NB4 (cell line): ENCODE results near the gene EMC7.
A peak's percentile ranks its signal among the peaks of the same experiment; 100 is the strongest.

Experiments
- DNase-seq: peaks from one replicate; pipeline ENCODE4 v3.0.0; 2010; ENCODE audit warnings: low read depth
- H3K4me3 ChIP-seq: one replicate; pipeline ENCODE4 v1.5.1; 2011; ENCODE audit warnings: mild to moderate bottlenecking, low read depth, low read length, moderate library complexity
- MYC ChIP-seq: IDR thresholded peaks from 2 replicates; pipeline ENCODE4 v1.6.1; 2011; ENCODE audit warnings: low read depth, low read length
- POLR2A ChIP-seq: IDR thresholded peaks from 2 replicates; pipeline ENCODE4 v1.6.1; 2011; ENCODE audit warnings: mild to moderate bottlenecking; ENCODE audit not compliant: insufficient read length; ENCODE audit errors: extremely low read depth
- TF ChIP-seq, protein P1 (sequence below): IDR thresholded peaks from 2 replicates; pipeline ENCODE4 v1.6.1; 2011; ENCODE audit warnings: low read depth, low read length
- TF ChIP-seq, protein P2 (sequence below): IDR thresholded peaks from one replicate; pipeline ENCODE4 v1.5.1; 2012; ENCODE audit warnings: low read depth, low read length

The EMC7 gene

DNA sequence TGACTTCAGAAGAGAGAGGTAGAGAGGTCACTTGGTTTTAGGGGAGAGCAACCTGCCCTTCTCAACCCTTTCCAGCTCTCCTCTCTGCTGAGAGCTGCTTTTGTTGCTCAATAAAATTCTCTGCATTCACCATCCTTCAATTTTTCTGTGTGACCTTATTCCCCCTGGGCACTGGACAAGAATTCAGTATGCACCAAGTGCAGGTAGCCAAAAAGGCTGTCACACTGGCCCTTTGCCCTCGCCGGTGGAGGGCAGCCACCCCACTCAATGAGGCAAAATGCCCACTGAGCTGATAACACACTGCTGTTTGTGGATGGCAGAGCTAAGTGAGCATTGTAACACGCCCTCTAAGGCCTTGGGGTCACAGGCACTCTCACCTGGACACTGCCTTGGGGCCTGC, 13.1 kb upstream of the EMC7 start:
- H3K4me3 ChIP-seq: no peak overlapping the region
- DNase-seq: no peak
- TF ChIP-seq, protein P1, sequence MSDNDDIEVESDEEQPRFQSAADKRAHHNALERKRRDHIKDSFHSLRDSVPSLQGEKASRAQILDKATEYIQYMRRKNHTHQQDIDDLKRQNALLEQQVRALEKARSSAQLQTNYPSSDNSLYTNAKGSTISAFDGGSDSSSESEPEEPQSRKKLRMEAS: no peak
- TF ChIP-seq, protein P2, sequence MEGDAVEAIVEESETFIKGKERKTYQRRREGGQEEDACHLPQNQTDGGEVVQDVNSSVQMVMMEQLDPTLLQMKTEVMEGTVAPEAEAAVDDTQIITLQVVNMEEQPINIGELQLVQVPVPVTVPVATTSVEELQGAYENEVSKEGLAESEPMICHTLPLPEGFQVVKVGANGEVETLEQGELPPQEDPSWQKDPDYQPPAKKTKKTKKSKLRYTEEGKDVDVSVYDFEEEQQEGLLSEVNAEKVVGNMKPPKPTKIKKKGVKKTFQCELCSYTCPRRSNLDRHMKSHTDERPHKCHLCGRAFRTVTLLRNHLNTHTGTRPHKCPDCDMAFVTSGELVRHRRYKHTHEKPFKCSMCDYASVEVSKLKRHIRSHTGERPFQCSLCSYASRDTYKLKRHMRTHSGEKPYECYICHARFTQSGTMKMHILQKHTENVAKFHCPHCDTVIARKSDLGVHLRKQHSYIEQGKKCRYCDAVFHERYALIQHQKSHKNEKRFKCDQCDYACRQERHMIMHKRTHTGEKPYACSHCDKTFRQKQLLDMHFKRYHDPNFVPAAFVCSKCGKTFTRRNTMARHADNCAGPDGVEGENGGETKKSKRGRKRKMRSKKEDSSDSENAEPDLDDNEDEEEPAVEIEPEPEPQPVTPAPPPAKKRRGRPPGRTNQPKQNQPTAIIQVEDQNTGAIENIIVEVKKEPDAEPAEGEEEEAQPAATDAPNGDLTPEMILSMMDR: no peak
- TF ChIP-seq MYC (no peak), POLR2A (no peak)

DNA sequence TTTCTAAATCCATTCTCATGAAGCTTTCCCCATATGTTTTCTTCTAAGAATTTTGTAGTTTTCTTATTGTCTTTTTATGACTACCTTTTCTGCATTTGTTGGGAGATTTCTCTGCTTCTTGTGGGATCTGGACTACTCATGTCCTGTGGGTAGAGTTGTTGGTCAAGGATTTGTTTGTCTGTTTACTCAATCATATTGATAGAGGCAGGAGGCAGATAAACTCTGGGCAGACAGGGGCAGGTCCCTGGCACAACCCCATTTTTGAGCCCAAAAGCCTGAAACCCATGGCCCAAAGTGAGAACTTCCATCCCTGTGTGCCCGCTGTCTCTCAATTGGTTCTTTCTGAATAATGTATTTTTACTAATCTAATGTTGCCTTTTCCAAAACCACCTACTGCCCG, 12.6 kb upstream of the EMC7 start:
- no peak for TF ChIP-seq POLR2A
- TF ChIP-seq, protein P2: no peak
- TF ChIP-seq, protein P1: no peak
- no peak for TF ChIP-seq MYC
- no peak for DNase-seq
- H3K4me3 ChIP-seq: no peak overlapping the region

GRCh38 chr15:34111488-34111887, 9.8 kb upstream of the EMC7 start:
- H3K4me3 ChIP-seq: no peak overlapping the region
- no peak for DNase-seq
- TF ChIP-seq MYC (no peak), POLR2A (no peak)
- TF ChIP-seq, protein P1: no peak
- TF ChIP-seq, protein P2: no peak

DNA sequence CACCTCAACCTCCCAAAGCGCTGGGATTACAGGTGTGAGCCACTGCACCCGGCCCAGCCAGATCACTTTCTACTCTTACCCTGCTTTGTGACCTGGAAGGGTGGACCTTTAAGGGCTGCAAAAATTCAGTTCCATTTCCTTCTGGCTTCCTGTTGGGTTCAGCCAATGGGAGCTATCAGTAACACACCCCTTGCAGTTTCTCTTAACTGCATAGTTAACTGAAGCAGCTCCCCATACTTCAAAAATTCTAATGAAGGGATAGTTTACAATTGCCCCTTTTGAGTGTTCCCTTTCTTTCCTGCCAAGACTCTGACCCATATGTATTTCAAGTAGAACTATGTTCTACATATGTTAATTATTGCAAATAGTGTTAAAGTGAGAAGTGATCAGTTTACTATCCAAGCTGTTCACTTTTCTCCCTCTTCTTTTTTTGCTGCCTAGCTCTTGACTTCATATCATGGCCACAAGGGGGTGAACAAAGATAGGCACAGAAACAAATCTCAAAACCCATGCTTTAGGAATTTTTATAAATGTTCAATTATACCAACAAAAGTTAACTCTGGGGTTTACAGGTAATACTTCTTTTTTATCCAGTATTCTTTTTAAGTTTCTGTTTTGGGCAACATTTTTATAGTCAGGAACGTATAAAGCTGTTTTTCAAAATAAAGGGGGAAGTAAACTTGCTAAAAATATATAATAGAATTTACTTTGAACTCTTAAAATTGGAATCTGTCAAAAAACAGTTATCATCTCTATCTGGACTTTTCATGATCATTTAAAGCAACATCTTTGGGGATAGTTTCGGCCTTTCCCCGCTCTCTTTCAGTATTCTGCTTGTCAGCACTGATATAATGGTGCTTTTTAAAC, 8.4 kb upstream of the EMC7 start:
- H3K4me3 ChIP-seq: no peak overlapping the region
- DNase-seq: peak; percentile 52
- TF ChIP-seq, protein P1: no peak
- TF ChIP-seq, protein P2: peak; percentile 69

DNA sequence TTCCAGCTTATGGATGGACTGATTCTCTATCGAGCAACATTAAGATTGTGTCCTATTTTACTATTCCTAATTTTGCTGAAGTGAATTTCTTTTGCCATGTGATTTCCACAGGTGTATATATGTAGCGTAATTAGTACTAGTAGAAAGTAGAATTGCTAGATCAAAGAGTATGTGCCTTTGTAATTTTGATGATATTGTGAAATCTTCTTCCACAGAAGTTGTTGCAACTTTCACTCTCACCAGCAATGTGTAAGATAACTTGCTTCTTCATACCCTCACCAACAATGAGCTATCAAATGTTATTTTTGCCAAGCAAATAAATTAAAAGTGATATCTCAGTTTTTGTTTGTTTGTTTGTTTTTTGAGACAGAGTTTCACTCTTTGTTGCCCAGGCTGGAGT, 5.7 kb upstream of the EMC7 start:
- DNase-seq: peak; percentile 13
- TF ChIP-seq, protein P1: no peak
- TF ChIP-seq MYC (no peak), POLR2A (no peak)
- TF ChIP-seq, protein P2: no peak
- H3K4me3 ChIP-seq: no peak overlapping the region
